Ishikawa (cell line): ENCODE measurements around the gene FLYWCH1.

ENCODE experiments used
- CEBPB ChIP-seq: IDR thresholded peaks from 2 replicates; pipeline ENCODE4 v1.6.1; 2012
- CREB1 ChIP-seq: IDR thresholded peaks from 2 replicates; pipeline ENCODE4 v1.6.1; 2012; ENCODE audit warnings: low read depth
- EGR1 ChIP-seq: IDR thresholded peaks from 2 replicates; pipeline ENCODE4 v1.6.1; 2012
- EP300 ChIP-seq: IDR thresholded peaks from 2 replicates; pipeline ENCODE4 v1.6.1; 2012; ENCODE audit warnings: borderline replicate concordance
- FOXM1 ChIP-seq: IDR thresholded peaks from 2 replicates; pipeline ENCODE4 v1.6.1; 2012; ENCODE audit warnings: low read depth, borderline replicate concordance
- NFIC ChIP-seq: IDR thresholded peaks from 2 replicates; pipeline ENCODE4 v1.6.1; 2012
- RAD21 ChIP-seq: IDR thresholded peaks from 2 replicates; pipeline ENCODE4 v1.6.1; 2012; ENCODE audit warnings: low read depth
- REST ChIP-seq: IDR thresholded peaks from 2 replicates; pipeline ENCODE4 v1.6.1; 2012; ENCODE audit warnings: low read depth, mild to moderate bottlenecking
- TAF1 ChIP-seq: IDR thresholded peaks from 2 replicates; pipeline ENCODE4 v1.6.1; 2012; ENCODE audit warnings: low read depth, mild to moderate bottlenecking
- TCF12 ChIP-seq: IDR thresholded peaks from 2 replicates; pipeline ENCODE4 v1.6.1; 2012; ENCODE audit warnings: low read depth
- TEAD4 ChIP-seq: IDR thresholded peaks from 2 replicates; pipeline ENCODE4 v1.6.1; 2012
- YY1 ChIP-seq: IDR thresholded peaks from 2 replicates; pipeline ENCODE4 v1.6.1; 2012; ENCODE audit warnings: low read depth
- ZBTB7A ChIP-seq: IDR thresholded peaks from 2 replicates; pipeline ENCODE4 v1.6.1; 2012; ENCODE audit warnings: low read depth
- TF ChIP-seq, protein P1 (sequence below): IDR thresholded peaks from 2 replicates; pipeline ENCODE4 v1.6.1; 2012
- TF ChIP-seq, protein P2 (sequence below): IDR thresholded peaks from 2 replicates; pipeline ENCODE4 v1.6.1; 2012

Gene FLYWCH1

GRCh38 chr16:2953706-2954627 lies 42.2 kb downstream of the FLYWCH1 start:
- TF ChIP-seq NFIC, result no peak
- no peak for TF ChIP-seq REST
- TF ChIP-seq YY1, result no peak
- TF ChIP-seq TCF12, result no peak

- no peak for TF ChIP-seq NFIC
- no peak for TF ChIP-seq TEAD4
- TF ChIP-seq, protein P1, sequence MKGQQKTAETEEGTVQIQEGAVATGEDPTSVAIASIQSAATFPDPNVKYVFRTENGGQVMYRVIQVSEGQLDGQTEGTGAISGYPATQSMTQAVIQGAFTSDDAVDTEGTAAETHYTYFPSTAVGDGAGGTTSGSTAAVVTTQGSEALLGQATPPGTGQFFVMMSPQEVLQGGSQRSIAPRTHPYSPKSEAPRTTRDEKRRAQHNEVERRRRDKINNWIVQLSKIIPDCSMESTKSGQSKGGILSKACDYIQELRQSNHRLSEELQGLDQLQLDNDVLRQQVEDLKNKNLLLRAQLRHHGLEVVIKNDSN, result no peak
- TF ChIP-seq ZBTB7A, result no peak
- TF ChIP-seq, protein P2, sequence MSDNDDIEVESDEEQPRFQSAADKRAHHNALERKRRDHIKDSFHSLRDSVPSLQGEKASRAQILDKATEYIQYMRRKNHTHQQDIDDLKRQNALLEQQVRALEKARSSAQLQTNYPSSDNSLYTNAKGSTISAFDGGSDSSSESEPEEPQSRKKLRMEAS, result no peak
- TF ChIP-seq CEBPB, result no peak
- TF ChIP-seq EGR1, result no peak
- no peak for TF ChIP-seq TCF12
- TF ChIP-seq RAD21, result no peak
- TF ChIP-seq TAF1, result no peak
- no peak for TF ChIP-seq YY1
Observed at GRCh38 chr16:2954656-2955381, 43.1 kb downstream of the FLYWCH1 start.

- TF ChIP-seq, protein P1, result no peak
- TF ChIP-seq RAD21, result no peak
- TF ChIP-seq NFIC, result no peak
- no peak for TF ChIP-seq CREB1
Observed at GRCh38 chr16:2955438-2955778, 43.7 kb downstream of the FLYWCH1 start.

GRCh38 chr16:2955779-2956578 lies 44.2 kb downstream of the FLYWCH1 start:
- TF ChIP-seq YY1 (no peak), RAD21 (no peak), CEBPB (no peak), CREB1 (no peak), FOXM1 (no peak), EGR1 (no peak), EP300 (no peak), NFIC (no peak), ZBTB7A (no peak), TEAD4 (no peak), TAF1 (no peak), REST (no peak), TCF12 (no peak)
- TF ChIP-seq, protein P1, result no peak
- TF ChIP-seq, protein P2, result no peak

DNA sequence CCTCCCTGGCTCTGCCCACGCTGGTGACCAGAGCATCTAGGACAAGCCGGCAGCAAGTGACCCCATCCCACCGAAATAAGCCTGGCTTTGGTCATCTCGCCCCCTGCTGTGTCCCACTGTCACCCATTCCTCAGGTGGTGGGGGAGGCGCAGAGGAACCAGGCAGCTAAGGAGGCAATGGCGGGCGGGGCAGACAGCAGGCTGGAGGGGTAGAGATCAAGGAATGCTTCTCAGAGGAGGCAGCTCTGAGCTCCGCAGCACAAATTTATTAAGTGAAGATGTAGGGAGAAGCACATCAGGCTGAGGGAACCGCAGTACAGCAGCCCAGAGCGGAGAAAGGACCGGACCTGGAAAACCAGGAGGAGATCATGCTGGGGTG lies 44.8 kb downstream of the FLYWCH1 start:
- TF ChIP-seq ZBTB7A, result no peak
- no peak for TF ChIP-seq CEBPB
- TF ChIP-seq REST, result no peak
